ENCODE measurements around the gene IMP4.

Gene IMP4

GRCh38 chr2:130344578-130344977 lies 1.9 kb downstream of the IMP4 start:
- no peak for DNase-seq (ENCODE audit: low read depth)
- no peak for TF ChIP-seq CTCF (conservative IDR thresholded peaks at IDR 0.05; ENCODE audit: low read depth, low read length)

DNA sequence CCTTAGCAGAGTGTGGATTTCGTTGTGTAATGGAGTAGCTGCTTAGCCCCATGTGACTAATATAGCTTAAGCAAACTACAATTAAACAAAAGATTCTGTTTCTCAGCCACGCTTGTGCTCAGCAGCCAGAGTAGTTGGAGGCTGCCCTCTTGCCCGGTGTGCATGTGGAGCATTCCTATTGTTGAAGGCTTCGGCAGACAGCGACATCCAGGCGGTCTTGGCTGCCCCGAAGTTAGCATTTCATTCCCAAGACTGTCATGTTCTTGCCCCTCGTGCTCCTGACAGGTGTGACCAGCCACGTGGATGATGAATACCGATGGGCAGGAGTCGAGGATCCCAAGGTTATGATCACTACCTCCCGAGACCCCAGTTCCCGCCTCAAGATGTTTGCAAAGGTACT lies 2.4 kb downstream of the IMP4 start:
- no peak overlapping the region for H3K4me3 ChIP-seq (ENCODE audit: low read length)
- DNase-seq (ENCODE audit: low read depth), result no peak
- TF ChIP-seq CTCF (conservative IDR thresholded peaks at IDR 0.05; ENCODE audit: low read depth, low read length), result no peak

More at GRCh38 chr2:130344578-130344977, 1.9 kb downstream of the IMP4 start:
- H3K4me3 ChIP-seq (ENCODE audit: low read length), result no peak overlapping the region

GRCh38 chr2:130345611-130346010 lies 2.9 kb downstream of the IMP4 start:
- no peak for TF ChIP-seq CTCF (conservative IDR thresholded peaks at IDR 0.05; ENCODE audit: low read depth, low read length)
- DNase-seq (ENCODE audit: low read depth), result no peak
- H3K4me3 ChIP-seq (ENCODE audit: low read length), result no peak overlapping the region

GRCh38 chr2:130346041-130346740 lies 3.5 kb downstream of the IMP4 start:
- no peak for DNase-seq (ENCODE audit: low read depth)
- no peak overlapping the region for H3K4me3 ChIP-seq (ENCODE audit: low read length)
- no peak for TF ChIP-seq CTCF (conservative IDR thresholded peaks at IDR 0.05; ENCODE audit: low read depth, low read length)

DNA sequence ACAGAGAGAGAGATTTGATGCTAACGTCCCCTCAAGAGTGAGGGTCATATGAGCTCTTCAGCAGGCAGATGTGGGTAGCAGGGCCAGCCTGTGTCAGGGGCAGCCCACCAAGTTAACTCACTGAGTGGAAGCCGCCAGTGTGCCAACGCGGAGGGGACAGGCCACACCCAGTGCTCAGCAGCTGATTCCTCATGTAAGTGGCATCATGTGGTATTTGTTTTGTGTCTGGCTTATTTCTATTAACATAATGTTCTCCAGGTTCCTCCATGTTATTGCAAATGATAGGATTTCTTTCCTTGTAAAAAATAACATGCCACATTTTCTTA lies 4.0 kb downstream of the IMP4 start:
- TF ChIP-seq CTCF (conservative IDR thresholded peaks at IDR 0.05; ENCODE audit: low read depth, low read length), result no peak
- H3K4me3 ChIP-seq (ENCODE audit: low read length), result no peak overlapping the region
- no peak for DNase-seq (ENCODE audit: low read depth)

GRCh38 chr2:130347220-130347925 lies 4.7 kb downstream of the IMP4 start:
- no peak for DNase-seq (ENCODE audit: low read depth)
- no peak for TF ChIP-seq CTCF (conservative IDR thresholded peaks at IDR 0.05; ENCODE audit: low read depth, low read length)
- no peak overlapping the region for H3K4me3 ChIP-seq (ENCODE audit: low read length)

DNA sequence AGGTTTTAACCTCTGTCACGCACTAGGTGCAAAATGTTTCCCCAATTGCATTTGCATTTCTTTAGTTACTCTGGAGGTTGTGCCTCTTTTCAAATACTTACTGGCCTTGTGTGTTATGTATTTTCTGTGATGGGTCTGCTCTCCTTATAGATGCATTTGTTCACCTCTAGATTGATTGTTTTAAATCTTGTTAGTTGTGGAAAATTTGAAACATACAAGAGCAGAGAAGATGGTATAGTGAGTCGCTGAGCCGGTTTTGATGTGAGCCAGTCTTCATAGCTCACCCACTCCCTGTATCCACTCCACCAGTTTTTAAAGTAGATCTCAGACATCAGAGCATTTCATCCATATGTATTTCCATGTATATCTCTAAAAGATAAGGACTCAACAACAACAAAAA lies 6.5 kb downstream of the IMP4 start:
- DNase-seq (ENCODE audit: low read depth), result no peak
- H3K4me3 ChIP-seq (ENCODE audit: low read length), result no peak overlapping the region
- no peak for TF ChIP-seq CTCF (conservative IDR thresholded peaks at IDR 0.05; ENCODE audit: low read depth, low read length)

All from retinal pigment epithelial cell (primary cell).